HEK293 (cell line): ENCODE measurements around the gene CMTM1.

Experiments used
- HOXA7 ChIP-seq: sonication (generic); formaldehyde crosslinking; IDR thresholded peaks from 2 replicates; pipeline ENCODE4 v1.8.1; 2022; ENCODE audit warnings: missing genetic modification reagents, borderline replicate concordance
- KLF10 ChIP-seq: fragments of 450-650 bp; IDR thresholded peaks from 2 replicates; pipeline ENCODE4 v1.5.1; 2018; ENCODE audit warnings: missing biosample characterization, mild to moderate bottlenecking, missing genetic modification characterization
- MYNN ChIP-seq: fragments of 450-650 bp; formaldehyde crosslinking; IDR thresholded peaks from 2 replicates; pipeline ENCODE4 v1.5.1; 2016; ENCODE audit warnings: missing biosample characterization, missing genetic modification characterization, borderline replicate concordance
- TRIM28 ChIP-seq: IDR thresholded peaks from 2 replicates; pipeline ENCODE4 v1.6.1; 2011; ENCODE audit warnings: low read length, control low read depth, borderline replicate concordance
- TF ChIP-seq, protein P1 (sequence below): fragments of 450-650 bp; formaldehyde crosslinking; IDR thresholded peaks from 2 replicates; pipeline ENCODE4 v1.5.1; 2017; ENCODE audit warnings: missing biosample characterization, missing genetic modification characterization
- TF ChIP-seq, protein P2 (sequence below): fragments of 450-650 bp; formaldehyde crosslinking; IDR thresholded peaks from 2 replicates; pipeline ENCODE4 v1.5.1; 2016; ENCODE audit warnings: missing biosample characterization, missing genetic modification characterization

DNA sequence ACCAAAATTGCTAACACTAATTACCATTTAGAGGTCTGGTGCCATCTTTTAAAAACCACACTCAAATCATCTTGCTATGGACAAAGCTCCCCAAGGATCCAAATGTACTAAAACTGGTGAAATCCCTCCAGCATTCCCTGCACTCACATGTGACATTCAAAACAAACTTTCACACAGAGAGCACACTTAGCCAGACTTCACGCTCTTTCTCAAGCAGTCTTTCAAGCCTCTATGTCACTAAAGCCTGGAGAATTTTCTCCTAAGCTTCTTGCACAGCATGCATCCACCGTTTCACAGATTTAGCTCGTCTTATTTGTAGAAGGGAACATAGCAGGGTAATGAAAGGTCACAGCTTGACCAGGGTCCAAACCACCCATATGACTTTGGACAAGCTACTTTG, 57.5 kb downstream of the CMTM1 start:
- TF ChIP-seq HOXA7 (no peak), TRIM28 (no peak), KLF10 (no peak), MYNN (tag by site-specific recombination) (no peak)
- TF ChIP-seq, protein P1, sequence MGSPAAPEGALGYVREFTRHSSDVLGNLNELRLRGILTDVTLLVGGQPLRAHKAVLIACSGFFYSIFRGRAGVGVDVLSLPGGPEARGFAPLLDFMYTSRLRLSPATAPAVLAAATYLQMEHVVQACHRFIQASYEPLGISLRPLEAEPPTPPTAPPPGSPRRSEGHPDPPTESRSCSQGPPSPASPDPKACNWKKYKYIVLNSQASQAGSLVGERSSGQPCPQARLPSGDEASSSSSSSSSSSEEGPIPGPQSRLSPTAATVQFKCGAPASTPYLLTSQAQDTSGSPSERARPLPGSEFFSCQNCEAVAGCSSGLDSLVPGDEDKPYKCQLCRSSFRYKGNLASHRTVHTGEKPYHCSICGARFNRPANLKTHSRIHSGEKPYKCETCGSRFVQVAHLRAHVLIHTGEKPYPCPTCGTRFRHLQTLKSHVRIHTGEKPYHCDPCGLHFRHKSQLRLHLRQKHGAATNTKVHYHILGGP (tag by site-specific recombination): no peak
- TF ChIP-seq, protein P2, sequence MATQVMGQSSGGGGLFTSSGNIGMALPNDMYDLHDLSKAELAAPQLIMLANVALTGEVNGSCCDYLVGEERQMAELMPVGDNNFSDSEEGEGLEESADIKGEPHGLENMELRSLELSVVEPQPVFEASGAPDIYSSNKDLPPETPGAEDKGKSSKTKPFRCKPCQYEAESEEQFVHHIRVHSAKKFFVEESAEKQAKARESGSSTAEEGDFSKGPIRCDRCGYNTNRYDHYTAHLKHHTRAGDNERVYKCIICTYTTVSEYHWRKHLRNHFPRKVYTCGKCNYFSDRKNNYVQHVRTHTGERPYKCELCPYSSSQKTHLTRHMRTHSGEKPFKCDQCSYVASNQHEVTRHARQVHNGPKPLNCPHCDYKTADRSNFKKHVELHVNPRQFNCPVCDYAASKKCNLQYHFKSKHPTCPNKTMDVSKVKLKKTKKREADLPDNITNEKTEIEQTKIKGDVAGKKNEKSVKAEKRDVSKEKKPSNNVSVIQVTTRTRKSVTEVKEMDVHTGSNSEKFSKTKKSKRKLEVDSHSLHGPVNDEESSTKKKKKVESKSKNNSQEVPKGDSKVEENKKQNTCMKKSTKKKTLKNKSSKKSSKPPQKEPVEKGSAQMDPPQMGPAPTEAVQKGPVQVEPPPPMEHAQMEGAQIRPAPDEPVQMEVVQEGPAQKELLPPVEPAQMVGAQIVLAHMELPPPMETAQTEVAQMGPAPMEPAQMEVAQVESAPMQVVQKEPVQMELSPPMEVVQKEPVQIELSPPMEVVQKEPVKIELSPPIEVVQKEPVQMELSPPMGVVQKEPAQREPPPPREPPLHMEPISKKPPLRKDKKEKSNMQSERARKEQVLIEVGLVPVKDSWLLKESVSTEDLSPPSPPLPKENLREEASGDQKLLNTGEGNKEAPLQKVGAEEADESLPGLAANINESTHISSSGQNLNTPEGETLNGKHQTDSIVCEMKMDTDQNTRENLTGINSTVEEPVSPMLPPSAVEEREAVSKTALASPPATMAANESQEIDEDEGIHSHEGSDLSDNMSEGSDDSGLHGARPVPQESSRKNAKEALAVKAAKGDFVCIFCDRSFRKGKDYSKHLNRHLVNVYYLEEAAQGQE (tag by site-specific recombination): no peak
